Small intestine (tissue), 7 donors: ENCODE results near the gene CTBP2. TPM values are rescaled to one million over a fixed set of nuclear protein-coding genes. Genes with fewer than 3 reads are reported as not detected.
A peak's percentile ranks its signal among the peaks of the same experiment; 100 is the strongest.

ENCODE experiments used
- DNase-seq, 2 donors: peaks; one replicate each; pipeline versions ENCODE4 v3.0.0 to v3.0.0-alpha.2; 2013
- FAIRE-seq: peaks from 2 replicates; lab custom pipeline; 2012; peaks lifted over from hg19 to GRCh38; lab: Jason Lieb, UNC
- H3K27ac ChIP-seq, 3 donors: one replicate each; pipeline ENCODE4 v1.5.1; 2013; ENCODE audit warnings: low read length in 2 of 3, mild to moderate bottlenecking in 2 of 3, control low read depth in 1 of 3, inconsistent platforms in 1 of 3, low read depth in 1 of 3, moderate library complexity in 1 of 3
- H3K27me3 ChIP-seq, 3 donors: one replicate each; pipeline ENCODE4 v1.6.1; 2013; ENCODE audit warnings: low read length in 3 of 3, inconsistent platforms in 1 of 3; ENCODE audit not compliant: control insufficient read depth in 3 of 3, insufficient read depth in 3 of 3
- H3K36me3 ChIP-seq, 3 donors: one replicate each; pipeline ENCODE4 v1.6.1; 2013; ENCODE audit warnings: low read length in 3 of 3, inconsistent platforms in 1 of 3, low read depth in 1 of 3, mild to moderate bottlenecking in 1 of 3, moderate library complexity in 1 of 3; ENCODE audit not compliant: control insufficient read depth in 3 of 3, insufficient read depth in 2 of 3
- H3K4me1 ChIP-seq, 3 donors: one replicate each; pipeline ENCODE4 v1.6.1; 2013; ENCODE audit warnings: low read length in 2 of 3, inconsistent platforms in 1 of 3, low read depth in 1 of 3, mild to moderate bottlenecking in 1 of 3, moderate library complexity in 1 of 3; ENCODE audit not compliant: control insufficient read depth in 3 of 3, insufficient read depth in 2 of 3
- H3K4me3 ChIP-seq, 3 donors: one replicate each; pipeline ENCODE4 v1.5.1; 2013; ENCODE audit warnings: low read length in 3 of 3, control low read depth in 1 of 3, inconsistent platforms in 1 of 3, low read depth in 1 of 3, mild to moderate bottlenecking in 1 of 3, moderate library complexity in 1 of 3
- H3K9me3 ChIP-seq, 2 donors: one replicate each; pipeline ENCODE4 v1.6.1; 2013; ENCODE audit warnings: low read depth in 1 of 2, low read length in 1 of 2; ENCODE audit not compliant: control insufficient read depth in 2 of 2, insufficient read depth in 1 of 2
- WGBS, 3 donors: extraction: QIAGEN DNeasy Blood & Tissue Kit; methylation state at CpG; one replicate each; pipeline ENCODE4 v1.1.7; 2013; 5-methylcytosine and 5-hydroxymethylcytosine counted together
- polyA plus RNA-seq, 4 donors: library from polyadenylated mRNA; stranded (reverse) in 3 of 4; unstranded in 1 of 4; fragments of 200-250 nt in 3 of 4; fragments of 120-200 nt in 1 of 4; gene quantifications; one replicate each; pipeline versions ENCODE4 v1.2.1 to v1.2.3, GENCODE V29; 2013
- donor health status: healthy with polysubstance abuse.
- donor health status: control.
- donor health status: control.
- donor health status: Bipolar disorder and iron deficiency.
- donor health status: healthy.

The CTBP2 gene
- polyA plus RNA-seq, 4 donors, result 38.1 to 56.8 (median 49.1) TPM

DNA sequence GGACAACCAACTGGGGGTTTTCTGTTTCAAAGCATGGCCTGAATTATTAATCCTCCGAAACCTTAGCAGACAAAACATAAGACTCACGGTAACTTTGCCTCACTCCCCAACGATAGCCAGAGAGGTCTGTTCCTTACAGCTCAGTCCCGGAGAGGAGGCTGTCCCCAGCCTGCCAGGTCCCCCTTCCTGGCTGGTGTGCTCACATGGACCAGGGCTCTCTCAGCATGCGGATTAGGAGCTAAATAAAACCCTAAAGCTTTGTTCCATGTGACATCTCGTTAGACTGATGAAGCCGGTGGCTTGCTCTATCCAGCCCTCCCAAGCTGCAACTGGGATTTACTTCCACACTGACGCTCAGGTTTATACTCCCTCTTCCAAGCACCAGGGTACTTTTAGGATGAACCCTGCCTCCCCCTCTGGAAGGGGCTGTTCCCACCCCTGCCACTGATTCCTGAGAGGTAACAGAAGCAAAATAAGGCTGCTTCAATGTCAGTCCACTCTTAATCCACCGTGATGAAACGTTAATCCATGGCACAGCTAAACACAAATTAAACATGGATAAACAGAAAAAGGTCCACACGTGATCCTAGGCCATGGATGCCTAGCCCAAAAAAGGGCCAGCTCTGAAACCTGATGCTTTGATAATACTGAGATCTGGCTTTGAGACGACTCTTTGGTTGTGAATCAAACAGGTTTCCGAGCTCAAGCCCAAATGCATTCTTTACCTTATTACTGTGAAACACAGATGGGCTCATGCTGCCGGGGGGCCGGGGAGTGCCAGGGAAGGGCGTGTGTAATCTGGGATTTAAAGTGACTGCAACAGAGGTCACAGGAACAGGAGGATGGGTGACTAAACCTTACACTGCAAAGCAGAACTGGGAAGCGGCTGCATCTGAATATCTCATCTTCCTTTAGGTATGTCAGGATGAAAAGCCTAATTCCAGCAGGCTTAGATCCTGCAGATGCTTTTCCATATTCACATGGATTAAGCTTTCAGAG, 132.2 kb downstream of the CTBP2 start:
- H3K9me3 ChIP-seq, result no peaks in the 10 kb centered on the region
- no peak overlapping the region for H3K4me3 ChIP-seq
- DNase-seq, result no peak
- peaks cover 2 to 17% (median 5%) of the 10 kb centered on the region in 3 donors for H3K4me1 ChIP-seq
- WGBS, 3 donors, result 78 to 81% (median 79%) methylated on average over 17 of the region's 17 CpGs
- peaks cover 0 to 65% (median 2%) of the 10 kb centered on the region in 3 donors for H3K36me3 ChIP-seq
- FAIRE-seq, result no peak
- H3K27me3 ChIP-seq, result no peaks in the 10 kb centered on the region
- no peak overlapping the region for H3K27ac ChIP-seq

DNA sequence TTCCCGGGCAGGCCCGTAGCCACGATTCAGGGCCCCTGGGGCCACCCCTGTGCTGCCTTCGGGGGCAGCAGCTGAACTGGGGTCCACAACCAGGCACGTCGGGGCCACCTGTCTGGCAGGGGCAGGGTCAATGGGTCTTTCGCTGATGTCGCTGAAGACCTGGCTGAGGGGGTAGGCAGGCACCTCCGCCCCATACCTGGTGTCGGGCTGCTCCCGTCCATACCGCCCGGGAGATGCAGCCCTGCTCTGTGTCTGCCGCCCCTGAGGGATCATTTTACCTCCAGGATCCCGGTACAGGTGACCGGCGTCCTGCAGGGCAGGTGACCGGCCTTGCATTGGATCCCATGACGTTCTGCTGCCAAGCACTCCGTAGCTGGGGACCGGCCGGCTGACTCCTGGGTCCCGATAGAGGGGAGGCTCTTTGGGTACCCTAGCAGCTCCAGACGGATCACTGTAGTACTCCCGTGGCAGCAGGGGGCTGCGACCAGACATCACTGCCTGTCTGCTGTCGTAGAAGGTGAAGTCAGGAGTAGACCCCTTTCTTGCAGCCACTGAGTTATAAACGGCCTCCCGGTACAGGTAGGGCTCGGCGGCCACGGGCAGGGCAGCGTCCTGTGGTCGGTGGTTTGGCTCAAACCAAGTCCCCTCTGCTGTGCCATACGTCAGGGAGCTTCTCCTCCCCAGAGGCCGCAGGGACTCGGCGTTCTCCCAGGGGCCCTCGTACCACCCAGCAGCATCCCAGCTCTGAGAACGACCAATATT, 133.2 kb downstream of the CTBP2 start:
- FAIRE-seq (no peak), DNase-seq (no peak)
- Histone ChIP-seq H3K27ac (no peak overlapping the region), H3K36me3 (peaks cover 0 to 65% (median 2%) of the 10 kb centered on the region in 3 donors), H3K9me3 (no peaks in the 10 kb centered on the region), H3K4me1 (peaks cover 2 to 25% (median 6%) of the 10 kb centered on the region in 3 donors), H3K27me3 (no peaks in the 10 kb centered on the region), H3K4me3 (no peak overlapping the region)
- WGBS, 3 donors, result 89 to 93% (median 91%) methylated on average over 35 to 40 of the region's 40 CpGs

DNA sequence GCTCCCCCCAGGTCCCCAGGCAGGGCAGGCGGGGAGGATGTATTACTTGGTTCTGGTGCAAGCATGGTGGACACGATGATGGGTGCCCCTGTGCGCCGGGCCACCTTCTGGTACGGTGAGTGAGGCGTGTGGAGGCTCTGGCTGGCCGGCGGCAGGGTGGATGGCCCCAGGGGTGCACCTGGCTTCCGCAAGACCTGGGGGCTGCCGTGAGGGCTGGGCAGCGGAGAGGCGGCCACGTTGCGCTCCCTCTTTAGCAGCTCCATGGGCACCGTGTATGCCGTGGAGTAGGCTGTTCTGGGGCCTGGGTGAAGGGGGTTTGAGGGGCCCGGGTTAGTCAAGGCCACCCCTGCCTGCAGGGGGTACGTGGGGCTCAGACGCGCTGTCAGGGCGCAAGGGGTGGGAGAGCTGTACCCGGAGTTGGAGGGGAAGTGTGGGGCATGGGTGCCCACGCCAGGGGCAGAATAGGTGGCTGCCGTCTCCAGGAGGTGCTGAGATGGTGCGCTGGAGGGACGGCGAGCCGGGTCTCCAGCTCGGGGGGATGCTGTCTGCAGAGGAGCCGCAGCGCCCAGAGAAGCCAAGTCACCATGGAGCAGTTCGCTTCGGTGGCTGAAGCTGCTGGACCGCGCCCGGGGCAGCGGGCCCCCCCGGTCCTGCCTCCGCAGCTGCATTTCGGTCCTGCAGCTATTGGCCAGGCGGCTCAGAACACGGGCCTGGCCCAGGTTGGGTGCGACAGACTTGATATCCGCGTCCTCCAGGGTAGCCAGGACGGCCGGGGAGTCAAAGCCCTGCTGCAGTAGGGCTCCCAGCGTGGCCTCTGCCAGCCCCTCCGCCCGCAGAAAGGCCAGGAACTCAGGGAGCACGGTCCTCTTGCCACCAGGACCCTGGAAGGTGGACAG, 134.1 kb downstream of the CTBP2 start:
- H3K27ac ChIP-seq, result peak overlapping the region in 1 of 3 donors; percentile 11

DNA sequence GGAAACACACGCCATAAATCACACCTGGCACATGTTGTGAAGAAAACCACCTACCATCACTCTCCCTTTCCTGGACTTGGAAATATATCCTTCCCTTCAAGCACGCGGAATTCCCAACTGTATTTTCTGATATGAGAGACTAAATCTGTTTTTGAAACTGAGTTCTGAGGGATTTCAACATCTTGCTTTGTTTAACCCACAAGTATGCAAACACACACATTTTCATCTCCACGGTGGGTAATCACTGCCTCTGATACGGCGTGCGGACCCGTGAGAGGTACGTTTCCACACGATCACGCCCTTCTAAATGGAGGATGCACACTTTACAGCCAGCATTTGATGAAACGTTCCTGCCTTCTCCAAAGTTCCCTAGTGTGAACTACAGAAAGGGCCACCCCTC, 135.0 kb downstream of the CTBP2 start:
- WGBS, 3 donors, result 59 to 71% (median 65%) methylated on average over 12 of the region's 12 CpGs
- Histone ChIP-seq H3K27me3 (no peaks in the 10 kb centered on the region), H3K9me3 (no peaks in the 10 kb centered on the region), H3K27ac (peak overlapping the region in 1 of 3 donors; percentile 54), H3K36me3 (peaks cover 0 to 71% (median 2%) of the 10 kb centered on the region in 3 donors), H3K4me1 (peaks cover 2 to 25% (median 6%) of the 10 kb centered on the region in 3 donors), H3K4me3 (no peak overlapping the region)
- DNase-seq, result no peak
- no peak for FAIRE-seq

More for the DNA sequence above, 134.1 kb downstream of the CTBP2 start:
- Histone ChIP-seq H3K27me3 (no peaks in the 10 kb centered on the region), H3K4me3 (no peak overlapping the region), H3K36me3 (peaks cover 0 to 68% (median 2%) of the 10 kb centered on the region in 3 donors), H3K4me1 (peaks cover 2 to 25% (median 6%) of the 10 kb centered on the region in 3 donors), H3K9me3 (no peaks in the 10 kb centered on the region)
- DNase-seq (no peak), FAIRE-seq (no peak)
- 92 to 95% (median 94%) methylated on average over 41 to 51 of the region's 51 CpGs for WGBS, 3 donors

DNA sequence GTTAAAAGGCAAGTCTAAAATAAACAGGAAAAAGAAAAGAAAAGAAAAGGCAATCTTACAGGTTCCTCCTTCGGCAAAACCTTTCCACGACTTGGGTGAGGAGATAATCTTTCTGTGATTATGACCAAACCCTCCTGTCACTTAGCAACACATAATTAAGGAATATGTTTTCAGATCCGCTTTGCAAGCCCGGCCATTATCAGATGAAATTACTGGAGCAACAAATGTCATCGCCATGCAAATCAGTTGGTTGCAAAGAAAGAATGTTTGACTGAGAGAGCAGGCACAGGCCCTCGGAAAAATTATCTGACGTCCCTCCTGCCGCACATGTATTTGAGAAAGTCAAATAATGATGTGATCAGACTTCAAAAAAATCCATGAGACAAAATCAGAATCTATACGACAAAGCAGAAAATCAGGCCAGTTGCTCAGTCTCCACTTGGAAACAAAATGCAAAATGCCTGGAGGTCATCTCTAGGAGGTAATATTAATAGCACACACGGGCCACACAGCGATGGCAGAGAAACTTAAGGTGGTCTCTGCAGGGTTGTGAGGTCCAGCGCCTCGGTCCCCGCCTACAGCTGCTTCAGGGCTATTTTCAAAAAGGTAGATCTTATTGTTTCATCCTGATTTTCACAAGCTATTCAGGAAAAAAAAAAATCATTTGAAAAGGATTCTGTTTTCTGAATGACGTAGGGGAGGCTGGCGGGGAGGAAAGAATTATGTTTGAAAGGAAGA, 135.7 kb downstream of the CTBP2 start:
- Histone ChIP-seq H3K27me3 (no peaks in the 10 kb centered on the region), H3K36me3 (peaks cover 0 to 73% (median 2%) of the 10 kb centered on the region in 3 donors), H3K27ac (peak overlapping the region in 1 of 3 donors; percentile 54), H3K4me1 (peaks cover 2 to 25% (median 6%) of the 10 kb centered on the region in 3 donors), H3K4me3 (no peak overlapping the region), H3K9me3 (no peaks in the 10 kb centered on the region)
- 43 to 57% (median 52%) methylated on average over 16 of the region's 16 CpGs for WGBS, 3 donors
- DNase-seq (peak; percentile 43 to 75), FAIRE-seq (no peak)

DNA sequence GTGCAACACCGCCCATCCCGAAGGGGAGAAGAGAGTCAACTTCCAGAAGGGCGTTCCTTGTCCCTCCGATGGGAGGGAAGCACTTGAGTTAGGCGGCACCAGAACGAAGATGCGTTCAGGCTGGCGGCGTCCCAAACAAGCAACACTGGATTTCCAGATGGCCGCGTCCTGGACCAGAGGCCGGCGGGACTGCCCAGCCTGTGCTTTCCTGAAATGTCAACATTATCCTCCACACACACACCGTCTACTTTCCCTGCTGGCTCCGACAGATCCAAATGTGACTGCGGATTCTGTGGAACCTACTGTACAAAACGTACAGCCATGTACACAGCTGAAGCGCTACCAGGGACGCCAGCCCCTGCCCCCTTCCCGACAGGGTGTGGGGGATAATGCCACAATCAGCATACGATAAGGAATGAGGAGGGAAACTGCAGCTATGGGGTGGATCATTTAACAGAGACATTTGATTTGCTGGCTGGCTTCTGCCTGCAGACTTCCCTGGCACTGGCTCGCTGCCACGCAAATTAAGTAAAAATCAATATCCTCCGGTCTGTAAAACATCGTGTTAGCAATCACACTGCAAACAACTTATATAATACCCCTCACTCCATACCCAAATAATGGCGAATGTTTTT, 136.4 kb downstream of the CTBP2 start:
- DNase-seq, result peak; percentile 53 to 65
- Histone ChIP-seq H3K4me3 (no peak overlapping the region), H3K27me3 (no peaks in the 10 kb centered on the region), H3K4me1 (peaks cover 2 to 25% (median 6%) of the 10 kb centered on the region in 3 donors), H3K9me3 (no peaks in the 10 kb centered on the region), H3K27ac (peak overlapping the region in 2 of 3 donors; percentile 54 to 63), H3K36me3 (peaks cover 0 to 72% (median 2%) of the 10 kb centered on the region in 3 donors)
- FAIRE-seq, result no peak
- WGBS, 3 donors, result 13 to 40% (median 27%) methylated on average over 26 of the region's 26 CpGs

DNA sequence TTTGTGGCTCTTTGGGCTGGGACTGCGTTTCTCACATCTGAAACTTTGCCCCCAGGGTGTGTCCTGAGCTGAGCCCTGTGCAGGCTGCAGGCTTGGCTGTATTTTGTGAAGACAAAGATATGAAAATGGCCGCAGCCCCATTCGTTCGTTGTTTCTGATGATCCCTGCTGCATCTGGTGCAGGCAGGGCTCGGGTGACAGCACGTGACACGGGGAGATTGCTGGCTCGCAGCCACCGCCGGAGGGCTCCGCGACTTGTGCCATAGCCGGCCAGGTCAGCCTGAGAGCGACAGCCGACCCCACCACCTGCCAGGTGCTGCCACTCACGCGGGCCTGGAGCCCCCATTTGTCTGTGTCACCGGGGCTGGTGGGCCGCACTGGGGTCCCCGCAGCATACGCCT, 137.1 kb downstream of the CTBP2 start:
- FAIRE-seq (no peak), DNase-seq (peak; percentile 41 to 49)
- Histone ChIP-seq H3K27ac (peak overlapping the region in 1 of 3 donors; percentile 54), H3K4me3 (no peak overlapping the region), H3K27me3 (no peaks in the 10 kb centered on the region), H3K36me3 (peaks cover 0 to 73% (median 2%) of the 10 kb centered on the region in 3 donors), H3K9me3 (no peaks in the 10 kb centered on the region), H3K4me1 (peaks cover 2 to 25% (median 6%) of the 10 kb centered on the region in 3 donors)
- WGBS, 3 donors, result 16 to 56% (median 36%) methylated on average over 19 to 21 of the region's 21 CpGs
